H1 (cell line): Measurements from ENCODE around the gene ADGRG7. TPM values are rescaled to one million over a fixed set of nuclear protein-coding genes. Genes with fewer than 3 reads are reported as not detected.

Experiments used
- CTCF ChIA-PET: fragments of 300-600 bp; sonication (Branson Sonifier 250); formaldehyde crosslinking; loops from one replicate; lab custom pipeline; 2021; ENCODE audit not compliant: partially characterized antibody; lab: Charles Lee
- POLR2A ChIA-PET: fragments of 300-600 bp; sonication (Branson Sonifier 250); formaldehyde crosslinking; loops from one replicate; lab custom pipeline; 2021; ENCODE audit warnings: inconsistent platforms; ENCODE audit not compliant: partially characterized antibody; lab: Charles Lee
- DNase-seq, 2 experiments: peaks; one replicate each; pipeline versions ENCODE4 v3.0.0 to v3.0.0-alpha.2; 2010 to 2022; ENCODE audit warnings: low spot score in 2 of 2, low read depth in 1 of 2, mixed read lengths in 1 of 2
- FAIRE-seq: peaks from 2 replicates; lab custom pipeline; 2011; peaks lifted over from hg19 to GRCh38; lab: Jason Lieb, UNC
- H2AFZ ChIP-seq: 2 replicates; pipeline ENCODE4 v1.8.1; 2012; ENCODE audit warnings: low read length, inconsistent platforms
- H2AK5ac ChIP-seq: 2 replicates; pipeline ENCODE4 v1.6.1; 2013; ENCODE audit warnings: low read depth, low read length
- H2BK120ac ChIP-seq: replicated peaks from 2 replicates; pipeline ENCODE3; 2013; ENCODE audit warnings: low read depth, low read length, inconsistent platforms
- H2BK12ac ChIP-seq: 2 replicates; pipeline ENCODE4 v1.6.1; 2013; ENCODE audit warnings: low read depth, low read length
- H2BK15ac ChIP-seq: 2 replicates; pipeline ENCODE4 v1.6.1; 2013; ENCODE audit warnings: low read length
- H2BK20ac ChIP-seq: 2 replicates; pipeline ENCODE4 v1.6.1; 2013; ENCODE audit warnings: low read length
- H2BK5ac ChIP-seq: 2 replicates; pipeline ENCODE4 v1.6.1; 2013; ENCODE audit warnings: low read depth, low read length
- H3K14ac ChIP-seq: 2 replicates; pipeline ENCODE4 v1.6.1; 2013; ENCODE audit warnings: inconsistent platforms; ENCODE audit not compliant: insufficient read length
- H3K18ac ChIP-seq: 2 replicates; pipeline ENCODE4 v1.6.1; 2013; ENCODE audit warnings: low read length; ENCODE audit errors: extremely low read depth
- H3K23ac ChIP-seq: 2 replicates; pipeline ENCODE4 v1.6.1; 2013; ENCODE audit warnings: inconsistent platforms; ENCODE audit not compliant: insufficient read length
- H3K23me2 ChIP-seq: 2 replicates; pipeline ENCODE4 v1.6.1; 2013; ENCODE audit warnings: low read depth, low read length
- H3K27ac ChIP-seq: 2 replicates; pipeline ENCODE4 v1.6.1; 2011; ENCODE audit warnings: low read depth, low read length, inconsistent platforms
- H3K27me3 ChIP-seq, 4 experiments: replicated peaks in 1 of 4; 1 replicate in 1 of 4; 2 replicates in 3 of 4; pipeline versions ENCODE4 v1.6.1 to v1.8.1; 2011 to 2013; ENCODE audit warnings: low read length in 3 of 4, mild to moderate bottlenecking in 3 of 4, inconsistent platforms in 2 of 4, mixed read lengths in 2 of 4, moderate library complexity in 1 of 4; ENCODE audit not compliant: control insufficient read depth in 3 of 4, insufficient read depth in 3 of 4; ENCODE audit errors: extremely low read depth in 1 of 4
- H3K36me3 ChIP-seq, 4 experiments: 2 replicates each; pipeline versions ENCODE4 v1.6.1 to v1.8.1; 2011 to 2013; ENCODE audit warnings: mild to moderate bottlenecking in 4 of 4, low read length in 3 of 4, moderate library complexity in 2 of 4, control low read depth in 1 of 4, inconsistent platforms in 1 of 4; ENCODE audit not compliant: insufficient read depth in 4 of 4, control insufficient read depth in 2 of 4
- H3K4ac ChIP-seq: replicated peaks from 2 replicates; pipeline ENCODE3; 2013; ENCODE audit warnings: low read length, low read depth, mixed read lengths, inconsistent platforms; ENCODE audit not compliant: insufficient read length
- H3K4me1 ChIP-seq, 4 experiments: replicated peaks in 1 of 4; 1 replicate in 1 of 4; 2 replicates in 3 of 4; pipeline versions ENCODE4 v1.6.1 to v1.8.1; 2011 to 2013; ENCODE audit warnings: low read length in 3 of 4, inconsistent platforms in 2 of 4, mixed read lengths in 1 of 4; ENCODE audit not compliant: insufficient read depth in 4 of 4, control insufficient read depth in 3 of 4
- H3K4me2 ChIP-seq, 2 experiments: 2 replicates each; pipeline versions ENCODE4 v1.6.1 to v1.8.1; 2011 to 2013; ENCODE audit warnings: low read depth in 2 of 2, low read length in 2 of 2, control low read depth in 1 of 2, inconsistent platforms in 1 of 2, mild to moderate bottlenecking in 1 of 2; ENCODE audit not compliant: insufficient read depth in 1 of 2
- H3K4me3 ChIP-seq, 4 experiments: fragments of 200-600, 300-600 bp in 1 of 4; sonication (generic), shearing (Covaris generic), sonication (Bioruptor Twin) in 1 of 4; 2 replicates each; pipeline versions ENCODE4 v1.5.1 to v1.8.1; 2011 to 2016; ENCODE audit warnings: low read length in 4 of 4, low read depth in 3 of 4, control low read depth in 2 of 4, inconsistent platforms in 2 of 4, mild to moderate bottlenecking in 2 of 4, mixed read lengths in 1 of 4, moderate library complexity in 1 of 4; ENCODE audit not compliant: insufficient read depth in 2 of 4; ENCODE audit errors: extremely low read depth in 1 of 4
- H3K56ac ChIP-seq: replicated peaks from 2 replicates; pipeline ENCODE3; 2013; ENCODE audit warnings: low read depth, mild to moderate bottlenecking, mixed read lengths, low read length, inconsistent platforms; ENCODE audit not compliant: insufficient read length
- H3K79me1 ChIP-seq: 2 replicates; pipeline ENCODE4 v1.6.1; 2013; ENCODE audit warnings: low read depth, low read length, control low read depth
- H3K79me2 ChIP-seq, 2 experiments: 2 replicates each; pipeline versions ENCODE4 v1.6.1 to v1.8.1; 2012 to 2013; ENCODE audit warnings: low read length in 2 of 2, mild to moderate bottlenecking in 2 of 2, inconsistent platforms in 1 of 2; ENCODE audit not compliant: insufficient read depth in 2 of 2, control insufficient read depth in 1 of 2
- H3K9ac ChIP-seq, 4 experiments: replicated peaks in 1 of 4; 1 replicate in 1 of 4; 2 replicates in 3 of 4; pipeline versions ENCODE4 v1.6.1 to v1.8.1; 2011 to 2013; ENCODE audit warnings: low read depth in 3 of 4, low read length in 3 of 4, control low read depth in 2 of 4, mild to moderate bottlenecking in 2 of 4, moderate library complexity in 2 of 4, inconsistent platforms in 1 of 4; ENCODE audit errors: extremely low read depth in 1 of 4
- H3K9me3 ChIP-seq, 2 experiments: 2 replicates each; pipeline versions ENCODE4 v1.6.1 to v1.8.1; 2012 to 2013; ENCODE audit warnings: mild to moderate bottlenecking in 2 of 2, moderate library complexity in 2 of 2, control low read depth in 1 of 2, inconsistent platforms in 1 of 2, low read depth in 1 of 2, low read length in 1 of 2, mixed read lengths in 1 of 2; ENCODE audit not compliant: insufficient read depth in 2 of 2
- H4K20me1 ChIP-seq, 2 experiments: replicated peaks in 1 of 2; 2 replicates each; pipeline versions ENCODE3 to v1.8.1; 2011 to 2013; ENCODE audit warnings: inconsistent platforms in 2 of 2, low read length in 2 of 2, mild to moderate bottlenecking in 1 of 2; ENCODE audit not compliant: insufficient read depth in 2 of 2, control insufficient read depth in 1 of 2
- H4K5ac ChIP-seq: 2 replicates; pipeline ENCODE4 v1.6.1; 2013; ENCODE audit warnings: low read length, low read depth, mixed read lengths, inconsistent platforms; ENCODE audit not compliant: insufficient read length
- H4K8ac ChIP-seq: 2 replicates; pipeline ENCODE4 v1.8.0; 2013; ENCODE audit warnings: mild to moderate bottlenecking, moderate library complexity, low read length, inconsistent platforms; ENCODE audit not compliant: insufficient read depth; ENCODE audit errors: extremely low read depth
- H4K91ac ChIP-seq: replicated peaks from 2 replicates; pipeline ENCODE3; 2013; ENCODE audit warnings: low read length, mixed read lengths, inconsistent platforms; ENCODE audit not compliant: insufficient read length
- CBX5 ChIP-seq: fragments of 300-800, 300-1000 bp; sonication (generic); IDR thresholded peaks from 2 replicates; pipeline ENCODE4 v1.7.1; 2016; ENCODE audit warnings: antibody characterized with exemption, low read length, low read depth
- CHD1 ChIP-seq: IDR thresholded peaks from 2 replicates; pipeline ENCODE4 v1.6.1; 2012; ENCODE audit warnings: low read depth, low read length, improper control_type of control experiment
- EP300 ChIP-seq, 2 experiments: IDR thresholded peaks; 1 replicate in 1 of 2; 2 replicates in 1 of 2; pipeline ENCODE4 v1.6.1; 2011 to 2012; ENCODE audit warnings: low read depth in 2 of 2, low read length in 2 of 2, mild to moderate bottlenecking in 2 of 2, borderline replicate concordance in 1 of 2, inconsistent platforms in 1 of 2, moderate library complexity in 1 of 2
- JUN ChIP-seq: IDR thresholded peaks from 2 replicates; pipeline ENCODE4 v1.6.1; 2011; ENCODE audit warnings: low read depth, mild to moderate bottlenecking, improper control_type of control experiment, low read length
- KDM4A ChIP-seq: IDR thresholded peaks from one replicate; pipeline ENCODE4 v1.7.1; 2012; ENCODE audit warnings: low read depth, mild to moderate bottlenecking, moderate library complexity, low read length, inconsistent platforms; ENCODE audit not compliant: severe bottlenecking
- NANOG ChIP-seq: IDR thresholded peaks from 2 replicates; pipeline ENCODE4 v1.6.1; 2011; ENCODE audit warnings: low read length, low read depth, mild to moderate bottlenecking, inconsistent platforms; ENCODE audit not compliant: insufficient read depth, poor library complexity, severe bottlenecking
- SP4 ChIP-seq: IDR thresholded peaks from 2 replicates; pipeline ENCODE4 v1.6.1; 2012; ENCODE audit warnings: low read length, inconsistent platforms
- TBP ChIP-seq: IDR thresholded peaks from 2 replicates; pipeline ENCODE4 v1.6.1; 2011; ENCODE audit warnings: low read depth, low read length, improper control_type of control experiment
- WGBS, 2 experiments: shearing (Covaris generic) in 1 of 2; methylation state at CpG; one replicate each; pipeline versions ENCODE4 v1.1.6 to v1.1.7; 2013 to 2015; ENCODE audit warnings: low lambda C conversion rate in 2 of 2, mixed read lengths in 2 of 2, inconsistent platforms in 1 of 2, low coverage in 1 of 2, missing lambda C conversion rate in 1 of 2; ENCODE audit not compliant: insufficient replicate concordance in 2 of 2, insufficient coverage in 1 of 2, insufficient read length in 1 of 2; ENCODE audit errors: extremely low coverage in 1 of 2, missing lambda C conversion rate in 1 of 2; 5-methylcytosine and 5-hydroxymethylcytosine counted together
- polyA plus RNA-seq, 7 experiments: library from polyadenylated mRNA; depleted of rRNA in 3 of 7; stranded (reverse) in 5 of 7; unstranded in 2 of 7; fragments of >200 nt in 5 of 7; fragments of 200-250 nt in 2 of 7; gene quantifications; 1 replicate in 5 of 7; 2 replicates in 1 of 7; 4 replicates in 1 of 7; pipeline versions ENCODE4 v1.2.1 to v1.2.3, GENCODE V29; 2011 to 2013; ENCODE audit warnings: missing spikeins in 2 of 7, mixed read lengths in 2 of 7
- total RNA-seq: library from RNA; stranded (reverse); fragmentation: NEBNext Ultra II Directional; extraction: Animal tissue kit (Norgen Biotek cat#: 25700); gene quantifications from 2 replicates; pipeline ENCODE4 v1.2.1, GENCODE V29; 2021

Gene ADGRG7
- total and polyA plus RNA-seq, 2 of the 8 experiments (the other 6 are each of a cell fraction or from before 2014, with no cell fraction given): not detected

- Histone ChIP-seq H4K5ac (no peak overlapping the region), H3K56ac (no peak overlapping the region), H3K14ac (no peak overlapping the region), H3K27ac (no peak overlapping the region), H2AFZ (no peak overlapping the region), H3K18ac (no peak overlapping the region), H2BK5ac (no peak overlapping the region), H3K4me2 (no peak overlapping the region), H3K9me3 (no peaks in the 10 kb centered on the region), H3K23me2 (no peaks in the 10 kb centered on the region), H4K8ac (no peak overlapping the region), H2BK120ac (no peak overlapping the region), H2BK20ac (no peak overlapping the region), H3K27me3 (no peaks in the 10 kb centered on the region), H2BK15ac (no peak overlapping the region), H3K9ac (no peak overlapping the region), H3K4ac (no peak overlapping the region), H4K91ac (no peak overlapping the region), H3K4me1 (peaks cover 0 to 8% (median 5%) of the 10 kb centered on the region in 4 experiments; a peak in 3 of 7 replicates), H4K20me1 (peaks cover 2 to 4% of the 10 kb centered on the region in 2 experiments), H3K79me2 (peaks cover 0 to 39% of the 10 kb centered on the region in 2 experiments; a peak in 2 of 4 replicates), H2BK12ac (no peak overlapping the region), H3K36me3 (peaks cover 2 to 46% (median 11%) of the 10 kb centered on the region in 4 experiments; a peak in 7 of 8 replicates), H3K23ac (no peak overlapping the region), H3K79me1 (no peaks in the 10 kb centered on the region), H3K4me3 (no peak overlapping the region), H2AK5ac (no peak overlapping the region)
- ChIA-PET POLR2A (interaction anchor here (1.1 kb wide), 1 partner anchor 15 kb away, joined by 3 read pairs; no protein-coding TSS in a partner anchor), CTCF (interaction anchor here (0.9 to 1.5 kb wide), 3 partner anchors 20 to 46 kb away, joined by 3 to 5 read pairs (median 4); no protein-coding TSS in a partner anchor)
- WGBS, 2 experiments: 73% methylated on average over 3 of the region's 3 CpGs; no CpG with 5 or more reads in 1 of the 2 experiments
- no peak for DNase-seq
- no peak for TF ChIP-seq EP300 (IDR thresholded peaks at IDR 0.05; ENCODE audit: borderline replicate concordance in 1 of 2, low read depth in 2 of 2, low read length in 2 of 2)
- no peak for TF ChIP-seq KDM4A
- no peak for TF ChIP-seq JUN
- TF ChIP-seq CBX5: no peak
- no peak for TF ChIP-seq SP4
- no peak for TF ChIP-seq TBP
- no peak for TF ChIP-seq CHD1
- TF ChIP-seq NANOG: no peak
- no peak for FAIRE-seq
Observed at GRCh38 chr3:100730524-100730923, 121.1 kb downstream of the ADGRG7 start.
